Cardiac septum (tissue), 1 donor: ENCODE measurements around the gene GPR173. TPM values are rescaled to one million over a fixed set of nuclear protein-coding genes. Genes with fewer than 3 reads are reported as not detected.

Experiments
- DNase-seq: peaks from one replicate; pipeline ENCODE4 v3.0.0-alpha.2; 2020; ENCODE audit warnings: low spot score
- intact Hi-C: fragments of 100-400 bp; cut with DNase I; formaldehyde crosslinking; loops from one replicate; pipeline ENCODE4 v1.14.0; 2022
- long read RNA-seq: library from polyadenylated mRNA; unstranded; transcript quantifications from one replicate; pipeline ENCODE4 v2.0.0, GENCODE V29; 2021
- total RNA-seq: library from RNA; stranded (reverse); fragmentation: NEBNext Ultra II Directional; extraction: Animal tissue kit (Norgen Biotek cat#: 25700); gene quantifications from one replicate; pipeline ENCODE4 v1.2.1, GENCODE V29; 2021
- donor health status: DM: no; HTN: no; CAD: no.

Gene GPR173
- total RNA-seq: 3.2 TPM
- long read RNA-seq, partial matches to known transcripts: 0 of 1 reads
- long read RNA-seq, other reads (novel, unspliced or antisense): 1 of 1 reads

GRCh38 chrX:53048169-53049126 is at the start of gene GPR173:
Gene GPR173, plus strand, starts transcription at chrX:53048789. Its CDS starts 27,833 bp downstream, at chrX:53076622.
- no peak for DNase-seq
- intact Hi-C loops: no loop called here

GRCh38 chrX:53000447-53001135 is 48.0 kb upstream of the GPR173 start:
- no peak for DNase-seq

GRCh38 chrX:53001958-53002357 is 46.6 kb upstream of the GPR173 start:
- DNase-seq: no peak
- intact Hi-C loops: no loop called here

More at GRCh38 chrX:53000447-53001135, 48.0 kb upstream of the GPR173 start:
- intact Hi-C loops: no loop called here

- DNase-seq: no peak
- intact Hi-C loops: no loop called here
Observed at GRCh38 chrX:53003111-53003510, 45.5 kb upstream of the GPR173 start.

DNA sequence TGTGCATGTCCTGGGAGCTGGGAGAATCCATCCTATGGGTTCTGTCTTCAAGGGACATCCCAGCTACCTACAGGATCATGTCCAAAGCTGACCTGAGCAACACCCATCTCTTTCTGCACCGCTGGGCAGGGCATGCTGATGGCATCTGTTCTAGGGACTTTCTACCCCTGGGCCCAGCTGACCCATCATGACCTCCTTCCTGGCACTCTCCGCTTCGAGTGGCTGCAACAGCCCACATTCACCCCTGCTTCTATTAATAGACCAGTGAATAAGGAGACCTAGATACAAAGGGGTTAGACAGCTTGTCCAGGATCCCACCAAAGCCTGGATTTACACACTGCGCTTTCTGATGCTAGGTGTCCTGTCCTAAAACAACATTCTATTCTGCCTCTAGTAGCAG is 44.6 kb upstream of the GPR173 start:
- intact Hi-C loops: no loop called here
- DNase-seq: no peak

DNA sequence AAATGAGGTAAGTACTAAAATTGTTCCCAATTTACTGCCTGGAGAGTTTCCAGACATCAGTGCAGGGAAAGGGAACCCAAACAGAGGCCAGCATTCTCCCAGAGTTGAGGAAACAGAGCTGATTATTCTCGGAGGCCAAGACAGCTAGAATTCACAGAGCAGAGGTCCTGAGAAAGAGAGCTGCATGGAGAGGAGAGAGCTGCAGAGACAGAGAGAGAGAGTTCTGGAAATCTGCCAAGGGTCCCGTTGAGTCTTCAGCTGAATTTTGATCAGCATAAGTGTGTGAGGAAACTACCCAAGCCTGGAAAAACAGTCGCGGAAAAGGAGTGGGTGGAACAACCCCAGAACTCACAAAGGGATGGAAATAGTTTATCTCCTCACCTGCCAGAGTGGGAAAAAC is 43.8 kb upstream of the GPR173 start:
- no peak for DNase-seq

DNA sequence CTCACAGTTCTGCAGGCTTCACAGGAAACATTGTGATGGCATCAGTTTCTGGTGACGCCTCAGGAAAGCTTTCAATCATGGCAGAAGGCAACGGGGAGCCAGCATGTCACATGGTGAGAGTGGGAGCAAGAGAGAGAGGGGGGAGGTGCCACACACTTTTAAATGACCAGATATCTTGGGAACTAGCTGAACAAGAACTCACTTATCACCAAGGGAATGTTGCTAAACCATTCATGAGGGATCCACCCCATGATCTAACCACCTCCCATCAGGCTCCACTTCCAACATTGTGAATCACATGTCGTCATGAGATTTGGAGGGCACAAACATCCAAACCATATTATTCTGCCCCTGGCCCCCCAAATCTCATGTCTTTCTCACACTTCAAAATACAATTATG is 43.3 kb upstream of the GPR173 start:
- intact Hi-C loops: no loop called here
- no peak for DNase-seq

More for the DNA sequence above, 43.8 kb upstream of the GPR173 start:
- intact Hi-C loops: no loop called here

- intact Hi-C loops: no loop called here
- DNase-seq: no peak
Observed at GRCh38 chrX:53009032-53009431, 39.6 kb upstream of the GPR173 start.

DNA sequence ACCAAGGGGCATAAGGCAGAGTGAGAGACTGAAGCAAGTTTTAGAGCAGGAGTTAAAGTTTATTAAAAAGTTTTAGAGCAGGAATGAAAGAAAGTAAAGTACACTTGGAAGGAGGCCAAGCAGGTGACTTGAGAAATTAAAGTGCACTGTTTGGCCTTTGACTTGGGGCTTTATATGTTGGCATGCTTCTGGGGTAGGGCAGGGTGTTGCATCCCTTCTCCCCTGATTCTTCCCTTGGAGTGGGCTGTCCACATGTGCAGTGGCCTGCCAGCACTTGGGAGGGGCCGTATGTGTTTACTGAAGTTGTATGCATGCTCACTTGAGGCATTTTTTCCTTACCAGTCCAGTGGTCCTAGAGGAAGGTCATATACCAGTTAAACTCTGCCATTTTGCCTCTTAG is 35.3 kb upstream of the GPR173 start:
- no peak for DNase-seq
- intact Hi-C loops: no loop called here

- intact Hi-C loops: no loop called here
Observed at GRCh38 chrX:53018627-53019026, 30.0 kb upstream of the GPR173 start.

DNA sequence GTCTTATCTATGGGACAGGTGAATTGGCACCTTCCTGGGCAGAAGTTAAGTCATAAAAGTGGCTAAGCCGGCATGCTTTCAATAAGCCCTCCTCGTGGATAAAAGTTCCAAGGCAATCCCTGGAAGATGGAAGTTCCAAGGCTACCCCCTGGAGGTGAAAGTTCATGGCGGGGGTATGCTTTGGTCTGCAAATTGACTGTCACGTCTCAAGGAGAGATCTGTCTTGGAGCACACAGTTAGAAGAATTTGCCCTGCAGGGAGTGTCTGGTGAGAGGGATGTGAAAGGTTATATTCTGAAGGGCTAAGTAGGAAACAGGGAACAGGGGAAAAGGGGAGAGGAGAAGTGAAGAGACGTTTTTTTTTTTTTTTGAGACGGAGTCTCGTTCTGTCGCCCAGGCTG is 26.2 kb upstream of the GPR173 start:
- intact Hi-C loops: no loop called here
- DNase-seq: no peak

More at GRCh38 chrX:53018627-53019026, 30.0 kb upstream of the GPR173 start:
- DNase-seq: no peak

DNA sequence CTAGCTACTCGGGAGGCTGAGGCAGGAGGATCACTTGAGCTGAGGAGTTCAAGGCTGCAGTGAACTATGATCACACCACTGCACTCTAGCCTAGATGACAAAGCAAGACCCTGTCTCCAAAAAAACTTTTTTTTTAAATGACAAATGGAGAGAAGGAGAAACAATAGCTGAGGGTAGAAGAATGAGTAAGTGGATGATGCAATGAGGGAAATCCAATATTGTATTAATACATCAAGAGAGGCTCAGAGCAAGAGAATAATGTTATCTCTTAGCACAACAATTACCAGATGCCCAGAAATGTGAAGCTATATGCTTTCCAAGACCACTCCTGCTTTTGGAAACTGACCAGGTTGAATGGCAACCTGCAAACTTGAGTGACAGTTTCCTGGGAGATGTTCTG is 19.9 kb upstream of the GPR173 start:
- DNase-seq: no peak
- intact Hi-C loops: no loop called here

DNA sequence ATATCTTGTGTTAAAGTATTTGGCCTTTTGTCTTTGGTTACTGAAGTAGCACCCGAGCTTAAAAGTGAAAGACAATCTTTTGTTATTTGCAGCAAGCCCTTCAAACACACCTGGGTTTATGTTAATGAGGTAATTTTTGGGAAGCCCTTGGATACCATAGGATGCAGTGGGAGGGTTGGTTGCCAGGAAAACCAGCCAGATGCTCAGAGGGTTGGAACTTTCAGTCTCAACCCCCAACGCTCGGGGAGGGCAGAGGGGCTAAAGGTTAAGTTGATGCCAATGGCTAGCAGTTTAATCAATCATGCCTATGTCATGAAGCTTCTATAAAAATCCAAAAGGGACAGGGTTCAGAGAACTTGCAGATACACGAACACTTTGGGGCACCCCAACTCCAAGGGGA is 17.2 kb upstream of the GPR173 start:
- intact Hi-C loops: no loop called here
- DNase-seq: no peak

DNA sequence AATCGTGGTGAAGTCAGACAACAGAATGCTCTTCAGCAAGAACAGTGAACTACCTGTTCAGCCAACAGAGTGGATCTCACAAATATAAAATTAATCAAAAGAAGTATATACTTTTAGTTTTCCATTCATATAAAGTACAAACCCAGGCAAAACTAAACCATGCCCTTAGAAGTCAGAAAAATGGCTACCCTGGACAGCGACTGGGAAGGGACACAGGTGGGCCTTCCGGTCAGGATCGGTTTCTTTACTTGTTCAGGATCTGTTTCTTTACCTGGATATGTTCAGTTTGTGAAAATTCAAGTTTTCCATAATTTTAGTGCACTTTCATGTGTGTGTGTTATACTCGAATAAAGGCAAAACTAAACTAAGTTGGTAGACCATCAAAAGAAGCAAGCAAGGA is 12.4 kb upstream of the GPR173 start:
- intact Hi-C loops: no loop called here
- no peak for DNase-seq

DNA sequence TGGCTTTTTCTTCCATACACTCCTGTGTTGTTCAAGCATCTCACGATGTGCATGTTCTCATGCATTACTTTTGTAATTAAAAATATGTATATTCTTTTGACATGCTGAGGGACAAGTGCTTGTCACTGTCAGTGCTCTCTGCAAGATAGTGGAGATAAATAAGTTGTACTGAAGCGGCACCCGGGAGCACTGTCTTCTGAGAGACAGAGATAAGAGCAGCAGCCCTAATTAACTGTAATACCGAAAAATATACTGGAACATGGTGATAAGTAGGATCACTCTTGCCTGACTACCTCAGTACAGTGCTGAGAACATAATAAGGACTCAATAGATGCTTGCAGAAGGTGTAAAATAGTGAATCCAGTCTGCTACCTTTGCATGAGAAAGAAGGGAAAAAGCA is 9.4 kb upstream of the GPR173 start:
- DNase-seq: no peak
- intact Hi-C loops: no loop called here

DNA sequence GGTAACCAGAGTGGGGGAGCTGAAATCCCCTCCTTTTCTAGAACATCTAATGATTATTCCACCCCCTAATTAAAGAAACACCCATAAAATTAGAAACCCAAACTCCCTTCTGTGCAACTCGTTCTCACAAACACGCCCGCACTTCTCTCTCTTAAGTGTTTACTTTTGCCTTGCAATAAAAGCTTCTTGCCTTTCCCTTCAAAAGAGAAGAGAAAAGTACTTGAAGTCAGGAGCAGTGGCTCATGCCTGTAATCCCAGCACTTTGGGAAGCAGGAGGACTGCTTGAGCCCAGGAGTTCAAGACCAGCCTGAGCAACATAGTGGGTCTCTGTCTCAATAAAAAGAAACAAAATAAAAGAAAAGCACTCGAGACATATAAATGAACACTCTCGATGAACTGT is 3.6 kb upstream of the GPR173 start:
- intact Hi-C loops: no loop called here
- no peak for DNase-seq

GRCh38 chrX:53047228-53047627 is 1.4 kb upstream of the GPR173 start:
- no peak for DNase-seq
- intact Hi-C loops: no loop called here

GRCh38 chrX:53049127-53049517 is 533 bp downstream of the GPR173 start:
- no peak for DNase-seq
- intact Hi-C loops: no loop called here

DNA sequence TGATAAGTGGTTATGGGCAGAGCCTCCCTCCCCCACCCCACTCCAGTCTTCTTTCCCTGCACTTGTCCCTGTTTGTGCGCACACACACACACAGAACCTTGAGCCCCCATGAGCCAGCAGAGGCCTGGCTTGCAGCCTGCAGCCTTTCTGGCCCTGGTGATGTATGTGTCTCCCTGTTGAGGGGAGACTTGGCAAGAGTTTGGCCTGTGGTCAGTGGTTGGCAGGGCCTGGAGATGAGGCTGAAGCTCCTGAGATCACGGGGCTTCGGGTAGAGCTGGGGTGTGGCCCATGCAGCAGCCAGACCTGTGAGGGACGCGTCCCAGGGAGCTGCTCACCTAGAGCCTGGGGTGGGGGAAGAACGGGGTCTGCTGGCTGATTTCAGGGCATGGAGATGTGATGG is 2.3 kb downstream of the GPR173 start:
- intact Hi-C loops: no loop called here
- no peak for DNase-seq

GRCh38 chrX:53055244-53055849 is 6.8 kb downstream of the GPR173 start:
- no peak for DNase-seq
- intact Hi-C loops: no loop called here
